OCI-LY3 (cell line): ENCODE data around the gene ARHGEF11.

ENCODE experiments used
- H2AFZ ChIP-seq: fragments of 200-600, 300-600 bp; shearing (Covaris generic); 2 replicates; pipeline ENCODE4 v1.6.0; 2014; ENCODE audit warnings: antibody characterized with exemption, low read depth, low read length
- H3K27ac ChIP-seq: fragments of 200-600, 300-600 bp; sonication (generic); 2 replicates; pipeline ENCODE4 v1.5.1; 2014; ENCODE audit warnings: mild to moderate bottlenecking, low read length, moderate library complexity, mixed read lengths
- H3K27me3 ChIP-seq: fragments of 200-600, 300-600 bp; sonication (generic); 2 replicates; pipeline ENCODE4 v1.6.1; 2014; ENCODE audit warnings: low read depth, low read length, mixed read lengths
- H3K36me3 ChIP-seq: fragments of 200-600, 300-600 bp; sonication (generic); replicated peaks from 2 replicates; pipeline ENCODE3; 2014; ENCODE audit warnings: low read depth, low read length, mixed read lengths
- H3K4me1 ChIP-seq: fragments of 300-600, 200-600 bp; sonication (generic); 2 replicates; pipeline ENCODE4 v1.6.1; 2014; ENCODE audit warnings: low read length, mixed read lengths
- H3K4me2 ChIP-seq: fragments of 200-600, 300-600 bp; sonication (generic); 2 replicates; pipeline ENCODE4 v1.6.1; 2014; ENCODE audit warnings: low read length, mixed read lengths
- H3K4me3 ChIP-seq: fragments of 300-600, 200-600 bp; sonication (generic); 2 replicates; pipeline ENCODE4 v1.5.1; 2014; ENCODE audit warnings: antibody characterized with exemption, mild to moderate bottlenecking, low read length, moderate library complexity
- H3K79me2 ChIP-seq: fragments of 300-600, 200-600 bp; shearing (Covaris generic); 2 replicates; pipeline ENCODE4 v1.6.1; 2014; ENCODE audit warnings: mild to moderate bottlenecking, low read length, mixed read lengths
- H3K9ac ChIP-seq: fragments of 300-600, 200-600 bp; shearing (Covaris generic); 2 replicates; pipeline ENCODE4 v1.6.0; 2014; ENCODE audit warnings: mild to moderate bottlenecking, low read length, moderate library complexity
- H3K9me3 ChIP-seq: fragments of 200-600, 300-600 bp; shearing (Covaris generic); 2 replicates; pipeline ENCODE4 v1.6.1; 2014; ENCODE audit warnings: low read length, mixed read lengths; ENCODE audit not compliant: insufficient read depth
- H4K20me1 ChIP-seq: fragments of 200-600, 300-600 bp; sonication (generic); 2 replicates; pipeline ENCODE4 v1.6.1; 2016; ENCODE audit warnings: low read length, mixed read lengths; ENCODE audit not compliant: insufficient read depth
- EZH2phosphoT487 ChIP-seq: fragments of 200-600 bp; shearing (Covaris generic); IDR thresholded peaks from 2 replicates; pipeline ENCODE4 v1.6.1; 2018; ENCODE audit warnings: antibody characterized with exemption, mixed run types, low read depth
- TF ChIP-seq, protein P1 (sequence below): fragments of 200-600, 300-600 bp; sonication (generic); IDR thresholded peaks from 2 replicates; pipeline ENCODE4 v1.5.1; 2014; ENCODE audit warnings: antibody characterized with exemption, low read length, low read depth

Gene ARHGEF11

DNA sequence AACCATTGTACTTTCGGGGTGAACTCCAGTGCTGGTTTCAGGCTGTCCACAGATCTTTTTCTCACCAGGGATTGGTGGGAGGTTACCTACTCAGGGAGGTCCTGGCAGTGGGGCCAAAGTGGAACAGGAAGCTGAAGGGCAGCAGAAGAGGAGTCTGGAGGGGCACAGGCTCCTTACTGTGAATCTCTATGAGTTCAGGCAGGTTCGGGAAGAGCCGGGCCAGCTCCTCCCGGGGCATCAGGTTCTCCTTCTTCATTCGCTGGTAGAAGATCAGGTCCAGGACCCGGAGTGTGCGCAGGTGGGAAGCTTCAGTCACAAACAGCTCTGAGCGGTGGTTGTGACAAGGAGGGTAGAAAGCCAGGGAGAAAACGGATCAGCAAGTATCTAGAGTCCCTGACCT, 98.4 kb downstream of the ARHGEF11 start:
- no peak overlapping the region for H3K4me2 ChIP-seq
- H3K4me1 ChIP-seq = no peaks in the 10 kb centered on the region
- H3K27ac ChIP-seq = no peak overlapping the region
- H3K36me3 ChIP-seq = peaks cover 63% of the 10 kb centered on the region
- TF ChIP-seq EZH2phosphoT487 = no peak
- TF ChIP-seq, protein P1, sequence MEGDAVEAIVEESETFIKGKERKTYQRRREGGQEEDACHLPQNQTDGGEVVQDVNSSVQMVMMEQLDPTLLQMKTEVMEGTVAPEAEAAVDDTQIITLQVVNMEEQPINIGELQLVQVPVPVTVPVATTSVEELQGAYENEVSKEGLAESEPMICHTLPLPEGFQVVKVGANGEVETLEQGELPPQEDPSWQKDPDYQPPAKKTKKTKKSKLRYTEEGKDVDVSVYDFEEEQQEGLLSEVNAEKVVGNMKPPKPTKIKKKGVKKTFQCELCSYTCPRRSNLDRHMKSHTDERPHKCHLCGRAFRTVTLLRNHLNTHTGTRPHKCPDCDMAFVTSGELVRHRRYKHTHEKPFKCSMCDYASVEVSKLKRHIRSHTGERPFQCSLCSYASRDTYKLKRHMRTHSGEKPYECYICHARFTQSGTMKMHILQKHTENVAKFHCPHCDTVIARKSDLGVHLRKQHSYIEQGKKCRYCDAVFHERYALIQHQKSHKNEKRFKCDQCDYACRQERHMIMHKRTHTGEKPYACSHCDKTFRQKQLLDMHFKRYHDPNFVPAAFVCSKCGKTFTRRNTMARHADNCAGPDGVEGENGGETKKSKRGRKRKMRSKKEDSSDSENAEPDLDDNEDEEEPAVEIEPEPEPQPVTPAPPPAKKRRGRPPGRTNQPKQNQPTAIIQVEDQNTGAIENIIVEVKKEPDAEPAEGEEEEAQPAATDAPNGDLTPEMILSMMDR = no peak
- no peaks in the 10 kb centered on the region for H3K27me3 ChIP-seq
- H3K9me3 ChIP-seq = no peaks in the 10 kb centered on the region
- H3K79me2 ChIP-seq = no peaks in the 10 kb centered on the region
- H2AFZ ChIP-seq = no peak overlapping the region
- 0 out of 2 replicates have a peak, but pooled peaks cover 4% of the 10 kb centered on the region for H4K20me1 ChIP-seq
- H3K9ac ChIP-seq = no peak overlapping the region
- H3K4me3 ChIP-seq = no peak overlapping the region

DNA sequence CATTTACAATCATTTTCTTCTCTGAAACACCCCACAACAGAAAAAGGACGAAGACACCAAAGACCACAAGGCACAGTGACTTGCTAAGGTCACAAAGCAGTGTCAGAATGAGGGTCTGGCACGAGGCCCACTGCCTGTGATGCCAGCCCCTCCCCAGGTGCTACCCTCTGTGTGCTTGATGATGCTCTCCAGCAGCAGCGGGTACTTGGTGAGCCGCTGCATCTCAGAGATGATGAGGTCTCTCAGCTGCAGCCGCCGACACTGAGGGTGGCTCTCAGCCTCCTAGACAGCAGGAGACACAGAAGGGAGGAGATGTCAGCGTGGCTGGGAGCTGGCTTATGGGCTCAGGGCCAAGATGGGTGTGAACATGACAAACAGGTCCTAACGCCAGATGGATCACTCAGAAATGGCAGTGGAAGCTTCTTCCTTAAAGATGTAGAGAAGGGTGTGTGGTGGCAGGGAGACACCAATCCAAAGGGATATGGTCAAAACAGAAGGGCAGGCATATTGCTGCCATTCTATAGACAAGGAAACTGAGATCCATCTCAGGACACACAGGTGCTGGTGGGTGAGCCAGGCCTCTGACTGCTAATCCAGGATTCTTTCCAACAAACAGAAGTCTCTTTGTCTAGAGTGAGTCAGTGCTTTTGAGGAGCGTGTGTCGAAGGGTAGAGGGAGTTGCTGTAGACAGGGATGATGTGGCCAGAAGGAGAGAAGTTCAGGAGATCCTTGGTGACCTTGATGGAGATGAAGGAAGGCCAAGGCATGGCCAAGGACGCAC, 99.5 kb downstream of the ARHGEF11 start:
- Histone ChIP-seq H3K79me2 (no peaks in the 10 kb centered on the region), H3K4me2 (no peak overlapping the region), H3K9me3 (no peaks in the 10 kb centered on the region), H3K4me3 (no peak overlapping the region), H3K36me3 (peaks cover 56% of the 10 kb centered on the region), H3K4me1 (no peaks in the 10 kb centered on the region), H3K27me3 (no peaks in the 10 kb centered on the region), H3K9ac (no peak overlapping the region), H4K20me1 (0 out of 2 replicates have a peak, but pooled peaks cover 4% of the 10 kb centered on the region), H2AFZ (no peak overlapping the region), H3K27ac (no peak overlapping the region)
- TF ChIP-seq, protein P1 = no peak
- no peak for TF ChIP-seq EZH2phosphoT487

DNA sequence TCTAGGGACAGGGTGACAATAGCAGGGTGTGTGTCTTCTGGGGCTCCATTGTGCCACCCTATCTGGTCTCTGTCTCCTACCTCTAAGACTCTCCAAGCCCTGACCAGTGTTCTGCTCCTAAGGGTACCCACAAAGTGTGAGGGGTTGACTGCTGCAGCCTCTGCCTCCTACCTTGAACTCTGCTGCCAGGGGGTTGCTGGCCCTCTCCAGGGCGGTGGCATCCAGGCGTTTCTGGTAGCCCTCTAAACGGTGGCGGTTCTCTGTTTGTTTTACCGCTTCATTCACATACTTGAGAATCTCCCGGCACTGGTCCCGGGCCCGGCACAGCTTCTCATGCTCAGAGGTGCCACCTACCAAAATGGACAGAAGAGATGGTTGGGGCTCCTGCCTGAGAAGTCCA, 100.7 kb downstream of the ARHGEF11 start:
- Histone ChIP-seq H3K27ac (no peak overlapping the region), H3K4me2 (no peak overlapping the region), H3K9me3 (no peaks in the 10 kb centered on the region), H3K9ac (no peak overlapping the region), H4K20me1 (0 out of 2 replicates have a peak, but pooled peaks cover 4% of the 10 kb centered on the region), H3K36me3 (peaks cover 47% of the 10 kb centered on the region), H3K4me1 (no peaks in the 10 kb centered on the region), H3K27me3 (no peaks in the 10 kb centered on the region), H2AFZ (no peak overlapping the region), H3K4me3 (no peak overlapping the region), H3K79me2 (no peaks in the 10 kb centered on the region)
- no peak for TF ChIP-seq EZH2phosphoT487
- TF ChIP-seq, protein P1 = no peak

DNA sequence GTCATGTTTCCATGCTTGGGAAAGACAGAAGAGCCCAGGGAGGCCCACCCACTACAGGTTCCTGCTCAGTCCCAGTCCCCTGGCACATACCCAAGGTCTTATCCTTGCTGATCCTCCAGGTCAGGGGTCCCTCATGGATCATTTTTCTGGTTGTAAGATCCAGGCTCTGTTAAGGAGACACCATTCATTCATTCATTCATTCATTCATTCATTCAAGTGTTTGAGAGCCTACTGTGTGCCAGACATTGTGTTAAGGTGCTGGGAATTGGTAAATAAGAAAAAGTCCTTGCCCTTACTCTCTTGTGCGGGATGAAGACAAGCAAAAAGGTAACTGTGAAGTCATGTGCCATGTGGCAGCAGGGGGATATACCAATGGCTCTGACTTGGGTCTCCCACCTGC, 101.3 kb downstream of the ARHGEF11 start:
- Histone ChIP-seq H3K4me3 (no peak overlapping the region), H3K9ac (no peak overlapping the region), H3K9me3 (no peaks in the 10 kb centered on the region), H3K27me3 (no peaks in the 10 kb centered on the region), H3K4me2 (no peak overlapping the region), H4K20me1 (0 out of 2 replicates have a peak, but pooled peaks cover 4% of the 10 kb centered on the region), H3K27ac (no peak overlapping the region), H3K4me1 (no peaks in the 10 kb centered on the region), H2AFZ (no peak overlapping the region), H3K36me3 (peaks cover 47% of the 10 kb centered on the region), H3K79me2 (no peaks in the 10 kb centered on the region)
- TF ChIP-seq, protein P1 = no peak
- TF ChIP-seq EZH2phosphoT487 = no peak
